Measurements from ENCODE around the gene PTEN.

The PTEN gene

DNA sequence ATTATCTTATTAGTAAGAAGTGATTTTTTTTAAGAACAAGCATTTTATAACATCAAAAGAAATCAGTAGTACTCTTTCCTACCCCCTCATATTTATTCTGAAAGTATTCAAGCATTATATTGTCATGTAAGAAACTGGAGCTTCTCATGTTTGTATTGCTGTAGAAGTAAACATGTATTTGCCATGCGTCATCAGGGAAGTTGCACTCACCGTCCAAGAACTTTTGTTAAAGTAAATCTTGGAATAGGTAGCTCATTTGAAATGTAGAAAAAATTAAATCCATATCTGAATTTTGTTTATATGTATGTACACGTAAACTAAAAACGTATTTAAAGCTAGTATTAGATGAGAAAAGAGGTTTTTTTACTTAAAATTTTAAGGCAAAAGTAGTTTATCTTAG is 96.8 kb downstream of the PTEN start:
- Histone ChIP-seq H3K36me3 (ENCODE audit: insufficient read depth, low read length) (peaks cover 22% of the 10 kb centered on the region), H3K4me1 (ENCODE audit: insufficient read depth, low read length) (peaks cover 4% of the 10 kb centered on the region), H3K9me3 (ENCODE audit: low read length) (no peaks in the 10 kb centered on the region), H3K4me3 (ENCODE audit: low read depth in 1 of 2, low read length in 2 of 2) (no peak overlapping the region), H3K9ac (ENCODE audit: low read length) (no peak overlapping the region), H3K27me3 (ENCODE audit: control insufficient read depth in 1 of 2, insufficient read depth in 2 of 2, low read length in 2 of 2) (no peaks in the 10 kb centered on the region), H3K27ac (ENCODE audit: low read depth, low read length) (no peak overlapping the region)

- H3K27ac ChIP-seq (ENCODE audit: low read depth, low read length) = no peak overlapping the region
These were observed 97.9 kb downstream of the PTEN start for GRCh38 chr10:87961314-87961713.

DNA sequence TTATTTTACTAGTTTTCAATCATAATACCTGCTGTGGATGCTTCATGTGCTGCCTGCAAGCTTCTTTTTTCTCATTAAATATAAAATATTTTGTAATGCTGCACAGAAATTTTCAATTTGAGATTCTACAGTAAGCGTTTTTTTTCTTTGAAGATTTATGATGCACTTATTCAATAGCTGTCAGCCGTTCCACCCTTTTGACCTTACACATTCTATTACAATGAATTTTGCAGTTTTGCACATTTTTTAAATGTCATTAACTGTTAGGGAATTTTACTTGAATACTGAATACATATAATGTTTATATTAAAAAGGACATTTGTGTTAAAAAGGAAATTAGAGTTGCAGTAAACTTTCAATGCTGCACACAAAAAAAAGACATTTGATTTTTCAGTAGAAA is 103.0 kb downstream of the PTEN start:
- H3K9ac ChIP-seq (ENCODE audit: low read length) = no peak overlapping the region
- H3K36me3 ChIP-seq (ENCODE audit: insufficient read depth, low read length) = peaks cover 6% of the 10 kb centered on the region
- no peak overlapping the region for H3K27ac ChIP-seq (ENCODE audit: low read depth, low read length)
- H3K9me3 ChIP-seq (ENCODE audit: low read length) = no peaks in the 10 kb centered on the region
- H3K4me1 ChIP-seq (ENCODE audit: insufficient read depth, low read length) = no peaks in the 10 kb centered on the region
- H3K4me3 ChIP-seq (ENCODE audit: low read depth in 1 of 2, low read length in 2 of 2) = no peak overlapping the region
- H3K27me3 ChIP-seq (ENCODE audit: control insufficient read depth in 1 of 2, insufficient read depth in 2 of 2, low read length in 2 of 2) = no peaks in the 10 kb centered on the region

More at GRCh38 chr10:87961314-87961713, 97.9 kb downstream of the PTEN start:
- peaks cover 22% of the 10 kb centered on the region for H3K36me3 ChIP-seq (ENCODE audit: insufficient read depth, low read length)
- no peaks in the 10 kb centered on the region for H3K9me3 ChIP-seq (ENCODE audit: low read length)
- no peak overlapping the region for H3K9ac ChIP-seq (ENCODE audit: low read length)
- H3K4me3 ChIP-seq (ENCODE audit: low read depth in 1 of 2, low read length in 2 of 2) = no peak overlapping the region
- peaks cover 4% of the 10 kb centered on the region for H3K4me1 ChIP-seq (ENCODE audit: insufficient read depth, low read length)
- no peaks in the 10 kb centered on the region for H3K27me3 ChIP-seq (ENCODE audit: control insufficient read depth in 1 of 2, insufficient read depth in 2 of 2, low read length in 2 of 2)

DNA sequence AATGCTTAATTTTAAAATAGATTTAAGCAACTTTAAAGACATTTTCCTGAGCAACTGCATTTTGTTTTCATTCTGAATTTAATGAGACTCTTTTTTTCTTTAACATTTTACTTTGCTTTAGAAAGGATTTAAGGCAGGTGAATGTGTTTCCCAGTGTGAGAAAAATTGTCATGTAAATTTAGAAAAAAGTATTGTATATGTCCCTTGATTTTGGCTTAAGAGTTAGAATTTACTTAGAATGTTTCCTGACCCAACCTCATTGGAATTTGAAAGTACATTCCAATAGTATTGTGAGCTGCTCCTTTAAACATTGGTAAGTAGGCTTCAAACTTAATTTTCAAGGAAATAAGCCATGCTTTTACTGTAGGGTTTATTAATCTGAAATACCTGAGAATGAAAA is 110.2 kb downstream of the PTEN start:
- H3K9ac ChIP-seq (ENCODE audit: low read length) = no peak overlapping the region
- no peaks in the 10 kb centered on the region for H3K27me3 ChIP-seq (ENCODE audit: control insufficient read depth in 1 of 2, insufficient read depth in 2 of 2, low read length in 2 of 2)
- no peaks in the 10 kb centered on the region for H3K9me3 ChIP-seq (ENCODE audit: low read length)

DNA sequence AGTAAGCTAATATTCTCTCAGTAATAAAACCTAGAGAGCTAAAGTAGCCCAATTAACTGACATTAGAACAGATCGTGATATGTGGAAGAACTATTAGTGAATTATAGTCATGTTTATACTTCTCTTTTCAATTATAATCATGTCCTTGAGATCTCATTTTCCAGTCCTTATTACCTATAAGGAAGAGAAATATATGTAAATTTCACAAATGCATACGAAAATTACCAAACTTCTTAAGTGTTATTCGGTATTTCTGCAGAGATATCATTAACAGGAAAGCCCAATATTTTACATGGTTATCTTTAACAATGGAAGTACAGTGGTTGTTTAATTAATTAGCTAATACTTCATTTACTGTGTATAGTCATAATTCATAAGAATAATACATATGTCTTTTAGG is 110.7 kb downstream of the PTEN start:
- no peak overlapping the region for H3K4me3 ChIP-seq (ENCODE audit: low read depth in 1 of 2, low read length in 2 of 2)
- H3K27me3 ChIP-seq (ENCODE audit: control insufficient read depth in 1 of 2, insufficient read depth in 2 of 2, low read length in 2 of 2) = no peaks in the 10 kb centered on the region
- no peak overlapping the region for H3K27ac ChIP-seq (ENCODE audit: low read depth, low read length)
- H3K9ac ChIP-seq (ENCODE audit: low read length) = no peak overlapping the region
- H3K4me1 ChIP-seq (ENCODE audit: insufficient read depth, low read length) = no peaks in the 10 kb centered on the region
- no peaks in the 10 kb centered on the region for H3K9me3 ChIP-seq (ENCODE audit: low read length)
- H3K36me3 ChIP-seq (ENCODE audit: insufficient read depth, low read length) = no peaks in the 10 kb centered on the region

More for the DNA sequence above, 110.2 kb downstream of the PTEN start:
- Histone ChIP-seq H3K4me3 (ENCODE audit: low read depth in 1 of 2, low read length in 2 of 2) (no peak overlapping the region), H3K4me1 (ENCODE audit: insufficient read depth, low read length) (no peaks in the 10 kb centered on the region), H3K36me3 (ENCODE audit: insufficient read depth, low read length) (no peaks in the 10 kb centered on the region), H3K27ac (ENCODE audit: low read depth, low read length) (no peak overlapping the region)

DNA sequence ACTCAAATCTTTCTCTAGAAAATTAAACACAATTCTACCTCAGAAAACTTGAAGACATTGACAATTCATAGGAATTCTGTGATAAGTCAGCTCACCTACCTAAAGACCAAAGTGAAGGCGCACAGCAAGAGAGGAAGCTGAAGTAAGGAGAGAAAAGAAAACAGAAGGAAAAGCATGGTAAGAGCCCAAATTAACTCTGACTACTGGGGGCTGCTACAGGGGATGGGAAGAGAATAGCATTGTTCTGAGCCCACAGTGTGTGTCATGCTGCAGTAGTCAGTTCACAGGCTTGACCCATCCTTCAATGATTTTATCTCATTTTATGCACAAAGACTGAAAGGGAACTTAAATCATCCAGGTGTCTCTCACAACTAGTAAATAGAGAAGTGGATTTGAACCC is 111.3 kb downstream of the PTEN start:
- Histone ChIP-seq H3K9me3 (ENCODE audit: low read length) (no peaks in the 10 kb centered on the region), H3K27me3 (ENCODE audit: control insufficient read depth in 1 of 2, insufficient read depth in 2 of 2, low read length in 2 of 2) (no peaks in the 10 kb centered on the region), H3K9ac (ENCODE audit: low read length) (no peak overlapping the region), H3K27ac (ENCODE audit: low read depth, low read length) (no peak overlapping the region), H3K4me1 (ENCODE audit: insufficient read depth, low read length) (no peaks in the 10 kb centered on the region), H3K36me3 (ENCODE audit: insufficient read depth, low read length) (no peaks in the 10 kb centered on the region), H3K4me3 (ENCODE audit: low read depth in 1 of 2, low read length in 2 of 2) (no peak overlapping the region)

DNA sequence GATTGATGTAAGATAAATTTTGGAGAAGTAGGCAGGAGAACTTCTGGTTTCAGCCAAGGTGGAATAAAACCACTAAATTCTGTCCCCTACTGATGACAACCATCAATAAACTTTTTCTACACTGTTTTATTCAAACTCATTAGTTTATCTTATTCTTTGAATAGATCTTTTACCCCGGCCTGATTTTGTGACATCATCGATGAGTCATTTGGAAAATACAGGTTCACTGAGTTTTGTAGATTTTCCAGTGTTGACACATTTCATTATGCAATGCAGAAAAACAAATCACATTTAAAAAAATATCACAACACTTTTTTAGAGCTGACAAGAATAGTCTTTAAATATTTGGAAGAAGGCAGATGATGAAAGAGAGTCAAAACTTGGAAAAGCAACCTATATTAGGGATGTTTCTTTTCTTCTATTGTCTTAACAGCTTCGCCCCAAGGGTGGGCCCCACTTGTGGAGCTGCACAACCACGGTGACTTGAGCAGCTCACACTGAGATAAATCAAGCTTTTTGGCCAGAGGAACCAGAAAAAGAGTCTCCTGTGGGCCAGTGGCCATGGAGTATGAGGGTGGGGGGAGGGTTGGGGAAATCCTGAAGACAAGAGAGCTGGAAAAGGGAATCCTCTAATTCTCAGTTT is 112.8 kb downstream of the PTEN start:
- Histone ChIP-seq H3K27ac (ENCODE audit: low read depth, low read length) (no peak overlapping the region), H3K9ac (ENCODE audit: low read length) (no peak overlapping the region), H3K4me3 (ENCODE audit: low read depth in 1 of 2, low read length in 2 of 2) (no peak overlapping the region), H3K9me3 (ENCODE audit: low read length) (no peaks in the 10 kb centered on the region), H3K27me3 (ENCODE audit: control insufficient read depth in 1 of 2, insufficient read depth in 2 of 2, low read length in 2 of 2) (no peaks in the 10 kb centered on the region), H3K36me3 (ENCODE audit: insufficient read depth, low read length) (no peaks in the 10 kb centered on the region), H3K4me1 (ENCODE audit: insufficient read depth, low read length) (no peaks in the 10 kb centered on the region)

GRCh38 chr10:87978166-87978565 is 114.7 kb downstream of the PTEN start:
- Histone ChIP-seq H3K9me3 (ENCODE audit: low read length) (no peaks in the 10 kb centered on the region), H3K27ac (ENCODE audit: low read depth, low read length) (no peak overlapping the region), H3K9ac (ENCODE audit: low read length) (no peak overlapping the region), H3K4me1 (ENCODE audit: insufficient read depth, low read length) (no peaks in the 10 kb centered on the region), H3K36me3 (ENCODE audit: insufficient read depth, low read length) (no peaks in the 10 kb centered on the region), H3K4me3 (ENCODE audit: low read depth in 1 of 2, low read length in 2 of 2) (no peak overlapping the region), H3K27me3 (ENCODE audit: control insufficient read depth in 1 of 2, insufficient read depth in 2 of 2, low read length in 2 of 2) (no peaks in the 10 kb centered on the region)

GRCh38 chr10:87979847-87980246 is 116.4 kb downstream of the PTEN start:
- H3K27me3 ChIP-seq (ENCODE audit: control insufficient read depth in 1 of 2, insufficient read depth in 2 of 2, low read length in 2 of 2) = no peaks in the 10 kb centered on the region
- no peak overlapping the region for H3K9ac ChIP-seq (ENCODE audit: low read length)
- H3K4me1 ChIP-seq (ENCODE audit: insufficient read depth, low read length) = no peaks in the 10 kb centered on the region
- no peak overlapping the region for H3K4me3 ChIP-seq (ENCODE audit: low read depth in 1 of 2, low read length in 2 of 2)
- H3K9me3 ChIP-seq (ENCODE audit: low read length) = no peaks in the 10 kb centered on the region
- no peaks in the 10 kb centered on the region for H3K36me3 ChIP-seq (ENCODE audit: insufficient read depth, low read length)
- no peak overlapping the region for H3K27ac ChIP-seq (ENCODE audit: low read depth, low read length)

- H3K4me3 ChIP-seq (ENCODE audit: low read depth in 1 of 2, low read length in 2 of 2) = no peak overlapping the region
These were observed 120.3 kb downstream of the PTEN start for GRCh38 chr10:87983716-87984115.

DNA sequence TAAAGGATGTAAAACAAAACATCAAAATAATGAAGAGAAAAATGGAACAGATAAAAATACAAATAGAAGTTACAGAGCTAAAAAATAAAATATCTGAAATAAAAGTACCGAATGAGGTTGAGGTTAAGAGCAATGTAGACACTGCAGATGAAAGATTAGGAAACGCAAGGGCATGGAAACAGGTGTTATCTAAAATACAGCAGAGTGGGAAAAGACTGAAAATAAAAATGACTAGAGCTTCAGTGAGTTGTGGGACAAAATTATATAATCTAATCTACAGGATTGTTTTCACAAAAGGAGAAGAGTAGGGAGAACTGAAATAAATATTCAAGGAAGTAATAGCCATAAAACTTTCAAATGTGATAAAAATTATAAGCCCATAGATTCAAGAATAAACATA is 123.8 kb downstream of the PTEN start:
- Histone ChIP-seq H3K4me3 (ENCODE audit: low read depth in 1 of 2, low read length in 2 of 2) (no peak overlapping the region), H3K4me1 (ENCODE audit: insufficient read depth, low read length) (no peaks in the 10 kb centered on the region), H3K9ac (ENCODE audit: low read length) (no peak overlapping the region), H3K9me3 (ENCODE audit: low read length) (no peaks in the 10 kb centered on the region), H3K27ac (ENCODE audit: low read depth, low read length) (no peak overlapping the region), H3K27me3 (ENCODE audit: control insufficient read depth in 1 of 2, insufficient read depth in 2 of 2, low read length in 2 of 2) (no peaks in the 10 kb centered on the region), H3K36me3 (ENCODE audit: insufficient read depth, low read length) (no peaks in the 10 kb centered on the region)

More at GRCh38 chr10:87983716-87984115, 120.3 kb downstream of the PTEN start:
- Histone ChIP-seq H3K27ac (ENCODE audit: low read depth, low read length) (no peak overlapping the region), H3K36me3 (ENCODE audit: insufficient read depth, low read length) (no peaks in the 10 kb centered on the region), H3K4me1 (ENCODE audit: insufficient read depth, low read length) (no peaks in the 10 kb centered on the region), H3K27me3 (ENCODE audit: control insufficient read depth in 1 of 2, insufficient read depth in 2 of 2, low read length in 2 of 2) (no peaks in the 10 kb centered on the region), H3K9me3 (ENCODE audit: low read length) (no peaks in the 10 kb centered on the region), H3K9ac (ENCODE audit: low read length) (no peak overlapping the region)

- no peak overlapping the region for H3K9ac ChIP-seq (ENCODE audit: low read length)
- no peaks in the 10 kb centered on the region for H3K4me1 ChIP-seq (ENCODE audit: insufficient read depth, low read length)
- H3K4me3 ChIP-seq (ENCODE audit: low read depth in 1 of 2, low read length in 2 of 2) = no peak overlapping the region
- H3K27ac ChIP-seq (ENCODE audit: low read depth, low read length) = no peak overlapping the region
- no peaks in the 10 kb centered on the region for H3K36me3 ChIP-seq (ENCODE audit: insufficient read depth, low read length)
- no peaks in the 10 kb centered on the region for H3K9me3 ChIP-seq (ENCODE audit: low read length)
- no peaks in the 10 kb centered on the region for H3K27me3 ChIP-seq (ENCODE audit: control insufficient read depth in 1 of 2, insufficient read depth in 2 of 2, low read length in 2 of 2)
These were observed 128.5 kb downstream of the PTEN start for GRCh38 chr10:87991946-87992345.

Measured in muscle layer of colon (tissue), 2 donors.